ENCODE data around the gene MED8. TPM values are rescaled to one million over a fixed set of nuclear protein-coding genes. Genes with fewer than 3 reads are reported as not detected.
A peak's percentile ranks its signal among the peaks of the same experiment; 100 is the strongest.

Gene MED8
- total and polyA plus RNA-seq, 9 of the 15 experiments (the other 6 are each of a cell fraction or from before 2014, with no cell fraction given): 23.0 to 120 (median 56.4) TPM

DNA sequence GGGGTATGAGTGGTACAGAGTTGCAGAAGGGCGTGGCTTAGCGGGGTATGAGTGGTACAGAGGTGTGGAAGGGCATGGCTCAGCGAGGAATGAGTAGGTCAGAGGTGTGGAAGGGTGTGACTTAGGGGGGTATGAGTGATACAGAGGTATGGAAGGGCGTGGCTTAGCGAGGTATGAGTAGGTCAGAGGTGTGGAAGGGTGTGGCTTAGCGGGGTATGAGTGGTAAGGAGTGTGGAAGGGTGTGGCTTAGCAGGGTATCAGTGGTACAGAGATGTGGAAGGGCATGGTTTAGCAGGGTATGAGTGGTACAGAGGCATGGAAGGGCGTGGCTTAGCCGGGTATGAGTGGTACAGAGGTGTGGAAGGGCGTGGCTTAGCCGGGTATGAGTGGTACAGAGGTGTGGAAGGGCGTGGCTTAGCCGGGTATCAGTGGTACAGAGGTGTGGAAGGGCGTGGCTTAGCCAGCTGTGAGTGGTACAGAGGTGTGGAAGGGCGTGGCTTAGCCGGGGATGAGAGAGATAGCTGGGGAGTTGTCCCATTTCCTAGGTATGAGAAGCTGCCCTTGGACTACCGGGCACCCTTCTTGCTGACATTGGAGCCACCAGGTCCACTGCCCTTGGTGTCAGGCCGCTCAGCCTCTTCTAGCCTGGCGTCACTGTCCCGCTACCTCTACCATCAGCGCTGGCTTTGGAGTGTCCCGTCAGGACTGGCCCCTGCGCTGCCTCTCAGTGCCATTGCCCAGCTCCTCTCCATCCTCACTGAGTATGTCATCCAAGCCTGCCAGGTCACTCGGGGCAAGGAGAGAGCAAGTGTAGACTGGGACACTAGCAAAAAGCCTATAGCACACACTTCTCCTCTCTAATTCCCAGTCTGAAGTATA, 34.3 kb upstream of the MED8 start:
- H3K79me2 ChIP-seq (ENCODE audit: control insufficient read depth, insufficient read depth, low read length): no peaks in the 10 kb centered on the region
- H3K9me3 ChIP-seq (replicated peaks; ENCODE audit: control insufficient read depth, insufficient read depth, low read depth, low read length): no peaks in the 10 kb centered on the region
- no peaks in the 10 kb centered on the region for H4K20me1 ChIP-seq (replicated peaks; ENCODE audit: control insufficient read depth, insufficient read depth, low read length)
- H3K4me2 ChIP-seq (ENCODE audit: insufficient read depth, low read length): no peak overlapping the region
- BruUV-seq (replicated peaks): no TSS peak
- no peak overlapping the region; the same call in 2 of the 3 replicates for H3K27ac ChIP-seq (ENCODE audit: extremely low read depth, low read depth, low read length)
- DNase-seq (ENCODE audit: extremely low read depth in 1 of 4, low spot score in 3 of 4): peak in 1 of 4 experiments; percentile 30
- H3K9ac ChIP-seq (ENCODE audit: insufficient read depth in 1 of 2, low read depth in 2 of 2, low read length in 2 of 2): no peak overlapping the region
- TF ChIP-seq, protein P1, sequence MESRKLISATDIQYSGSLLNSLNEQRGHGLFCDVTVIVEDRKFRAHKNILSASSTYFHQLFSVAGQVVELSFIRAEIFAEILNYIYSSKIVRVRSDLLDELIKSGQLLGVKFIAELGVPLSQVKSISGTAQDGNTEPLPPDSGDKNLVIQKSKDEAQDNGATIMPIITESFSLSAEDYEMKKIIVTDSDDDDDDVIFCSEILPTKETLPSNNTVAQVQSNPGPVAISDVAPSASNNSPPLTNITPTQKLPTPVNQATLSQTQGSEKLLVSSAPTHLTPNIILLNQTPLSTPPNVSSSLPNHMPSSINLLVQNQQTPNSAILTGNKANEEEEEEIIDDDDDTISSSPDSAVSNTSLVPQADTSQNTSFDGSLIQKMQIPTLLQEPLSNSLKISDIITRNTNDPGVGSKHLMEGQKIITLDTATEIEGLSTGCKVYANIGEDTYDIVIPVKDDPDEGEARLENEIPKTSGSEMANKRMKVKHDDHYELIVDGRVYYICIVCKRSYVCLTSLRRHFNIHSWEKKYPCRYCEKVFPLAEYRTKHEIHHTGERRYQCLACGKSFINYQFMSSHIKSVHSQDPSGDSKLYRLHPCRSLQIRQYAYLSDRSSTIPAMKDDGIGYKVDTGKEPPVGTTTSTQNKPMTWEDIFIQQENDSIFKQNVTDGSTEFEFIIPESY (CRISPR knock-in tag; IDR thresholded peaks at IDR 0.05): peak; percentile 80
- TF ChIP-seq POLR2B (IDR thresholded peaks at IDR 0.05; ENCODE audit: low read depth, partially characterized antibody) (peak; percentile 20), GTF2A2 (tag; IDR thresholded peaks at IDR 0.05) (no peak), FOXM1 (IDR thresholded peaks at IDR 0.05; ENCODE audit: low read depth) (no peak), FOXM1 (CRISPR knock-in tag; IDR thresholded peaks at IDR 0.05; ENCODE audit: low read depth) (no peak)
- peaks cover 5% of the 10 kb centered on the region for H3K9me1 ChIP-seq (ENCODE audit: control insufficient read depth, insufficient read depth, low read length)
- no peaks in the 10 kb centered on the region for H3K27me3 ChIP-seq (ENCODE audit: control insufficient read depth in 2 of 2, insufficient read depth in 2 of 2, low read length in 2 of 2)
- H2AFZ ChIP-seq (ENCODE audit: low read depth, low read length): no peak overlapping the region
- 86% methylated on average over 21 of the region's 23 CpGs for WGBS (ENCODE audit: insufficient coverage, low coverage, missing lambda C conversion rate)
- no peak overlapping the region for H3K4me3 ChIP-seq
- H3K36me3 ChIP-seq (ENCODE audit: control insufficient read depth, insufficient read depth, low read length): peaks cover 88% of the 10 kb centered on the region; the same call in 2 of the 3 replicates
- ChIA-PET CTCF (ENCODE audit: low intra/inter-chr PET ratio) (no interaction called here), POLR2A (interaction anchor here (0.6 to 1.8 kb wide), 6 partner anchors 9 to 261 kb away, joined by 3 to 5 read pairs (median 4); partner anchors contain the start of genes MED8 and SZT2)
- in situ Hi-C loops (cut with MboI): no loop called here
- intact Hi-C loops (cut with micrococcal nuclease): no loop called here
- FAIRE-seq: no peak
- ATAC-seq: no peak
- peaks cover 0 to 3% of the 10 kb centered on the region in 2 experiments; a peak in 1 of 5 replicates for H3K4me1 ChIP-seq (replicated peaks in 1 of 2; ENCODE audit: control insufficient read depth in 2 of 2, insufficient read depth in 2 of 2, low read length in 2 of 2)
